Esophagus squamous epithelium (tissue), 5 donors: ENCODE data around the gene MED26. TPM values are rescaled to one million over a fixed set of nuclear protein-coding genes. Genes with fewer than 3 reads are reported as not detected.

ENCODE experiments used
- DNase-seq: peaks from one replicate; lab custom pipeline; 2025; lab: John Stamatoyannopoulos, UW
- H3K27ac ChIP-seq, 4 donors: fragments of 200-600 bp; sonication (generic); one replicate each; pipeline ENCODE4 v1.5.1; 2016 to 2019; ENCODE audit warnings: mild to moderate bottlenecking in 1 of 4
- H3K27me3 ChIP-seq, 4 donors: fragments of 200-600 bp; sonication (generic); 1 replicate in 3 of 4; 2 replicates in 1 of 4; pipeline versions ENCODE4 v1.5.1 to v1.6.0; 2017 to 2021; ENCODE audit warnings: antibody characterized with exemption in 1 of 4
- H3K36me3 ChIP-seq, 3 donors: fragments of 200-600 bp; sonication (generic); one replicate each; pipeline ENCODE4 v1.5.1; 2016 to 2019
- H3K4me1 ChIP-seq, 3 donors: fragments of 200-600 bp; sonication (generic); one replicate each; pipeline ENCODE4 v1.5.1; 2017 to 2019
- H3K4me3 ChIP-seq, 4 donors: fragments of 200-600 bp; sonication (generic); 1 replicate in 3 of 4; 2 replicates in 1 of 4; pipeline ENCODE4 v1.5.1; 2016 to 2019; ENCODE audit warnings: mild to moderate bottlenecking in 2 of 4, moderate library complexity in 1 of 4
- H3K9me3 ChIP-seq, 3 donors: fragments of 200-600 bp; sonication (generic); one replicate each; pipeline ENCODE4 v1.5.1; 2016 to 2019
- CTCF ChIP-seq, 6 experiments: fragments of 450-650 bp in 4 of 6; fragments of 200-600 bp in 2 of 6; sonication (generic) in 2 of 6; IDR thresholded peaks; one replicate each; pipeline ENCODE4 v1.5.1; 2016 to 2019; ENCODE audit warnings: antibody characterized with exemption in 6 of 6, mild to moderate bottlenecking in 4 of 6, moderate library complexity in 4 of 6
- POLR2A ChIP-seq, 4 donors: fragments of 450-650 bp; IDR thresholded peaks; one replicate each; pipeline ENCODE4 v1.6.1; 2017; ENCODE audit warnings: antibody characterized with exemption in 4 of 4, mild to moderate bottlenecking in 4 of 4, moderate library complexity in 3 of 4
- WGBS, 2 donors: methylation state at CpG; one replicate each; pipeline ENCODE4 v1.1.5; 2018; 5-methylcytosine and 5-hydroxymethylcytosine counted together
- intact Hi-C: fragments of 100-400 bp; cut with DNase I; formaldehyde crosslinking; loops from one replicate; pipeline ENCODE4 v1.15.0; 2022
- total RNA-seq, 4 donors: library from RNA; depleted of rRNA; stranded (reverse); fragments of >200 nt; gene quantifications; one replicate each; pipeline ENCODE4 v1.1.0, GENCODE V29; 2016
- donor health status: DM: yes; HTN: yes; CAD: no.

MED26 gene
- total RNA-seq, 4 donors from 2014 or later, result 5.1 to 9.9 (median 8.4) TPM

- Histone ChIP-seq H3K27ac (no peak overlapping the region), H3K9me3 (no peaks in the 10 kb centered on the region), H3K27me3 (no peaks in the 10 kb centered on the region), H3K36me3 (peaks cover 15 to 96% (median 35%) of the 10 kb centered on the region in 3 donors), H3K4me1 (peaks cover 0 to 33% (median 7%) of the 10 kb centered on the region in 3 donors), H3K4me3 (no peak overlapping the region)
- TF ChIP-seq CTCF (IDR thresholded peaks at IDR 0.05) (no peak), POLR2A (IDR thresholded peaks at IDR 0.05) (no peak)
- intact Hi-C loops, result no loop called here
- WGBS, 2 donors, result 73 to 77% methylated on average over 2 of the region's 2 CpGs
- no peak for DNase-seq
Observed at GRCh38 chr19:16650821-16651220, 22.8 kb upstream of the MED26 start.

- Histone ChIP-seq H3K9me3 (no peaks in the 10 kb centered on the region), H3K4me1 (peaks cover 0 to 22% (median 7%) of the 10 kb centered on the region in 3 donors), H3K4me3 (no peak overlapping the region), H3K27ac (peak overlapping the region in 1 of 4 donors; percentile 22), H3K36me3 (peaks cover 13 to 96% (median 46%) of the 10 kb centered on the region in 3 donors), H3K27me3 (no peaks in the 10 kb centered on the region)
- no peak for TF ChIP-seq POLR2A (IDR thresholded peaks at IDR 0.05)
- no peak for TF ChIP-seq CTCF (IDR thresholded peaks at IDR 0.05)
- no peak for DNase-seq
- intact Hi-C loops, result no loop called here
- 39 to 42% methylated on average over 9 of the region's 9 CpGs for WGBS, 2 donors
Observed at GRCh38 chr19:16649734-16650133, 21.7 kb upstream of the MED26 start.

- DNase-seq, result no peak
- H3K36me3 ChIP-seq, result peaks cover 14 to 96% (median 37%) of the 10 kb centered on the region in 3 donors
- H3K4me3 ChIP-seq, result no peak overlapping the region
- H3K27me3 ChIP-seq, result no peaks in the 10 kb centered on the region
- H3K4me1 ChIP-seq, result peaks cover 0 to 11% (median 7%) of the 10 kb centered on the region in 3 donors
- intact Hi-C loops, result no loop called here
- H3K27ac ChIP-seq, result no peak overlapping the region
- H3K9me3 ChIP-seq, result no peaks in the 10 kb centered on the region
- WGBS, 2 donors, result 90 to 99% methylated on average over 9 of the region's 9 CpGs
- TF ChIP-seq CTCF (IDR thresholded peaks at IDR 0.05) (no peak), POLR2A (IDR thresholded peaks at IDR 0.05) (no peak)
Observed at GRCh38 chr19:16645140-16645539, 17.1 kb upstream of the MED26 start.

GRCh38 chr19:16641695-16642094 is 13.7 kb upstream of the MED26 start:
- Histone ChIP-seq H3K27me3 (no peaks in the 10 kb centered on the region), H3K4me3 (no peak overlapping the region), H3K27ac (no peak overlapping the region), H3K36me3 (peaks cover 14 to 100% (median 40%) of the 10 kb centered on the region in 3 donors), H3K9me3 (no peaks in the 10 kb centered on the region), H3K4me1 (no peaks in the 10 kb centered on the region)
- intact Hi-C loops, result no loop called here
- WGBS, 2 donors, result 90 to 92% methylated on average over 6 to 10 of the region's 10 CpGs
- TF ChIP-seq POLR2A (IDR thresholded peaks at IDR 0.05), result no peak
- TF ChIP-seq CTCF (IDR thresholded peaks at IDR 0.05), result no peak
- DNase-seq, result no peak

GRCh38 chr19:16640951-16641350 is 12.9 kb upstream of the MED26 start:
- 92 to 96% methylated on average over 1 of the region's 1 CpG for WGBS, 2 donors
- intact Hi-C loops, result no loop called here
- Histone ChIP-seq H3K9me3 (no peaks in the 10 kb centered on the region), H3K27me3 (no peaks in the 10 kb centered on the region), H3K4me3 (no peak overlapping the region), H3K36me3 (peaks cover 14 to 100% (median 36%) of the 10 kb centered on the region in 3 donors), H3K27ac (no peak overlapping the region), H3K4me1 (no peaks in the 10 kb centered on the region)
- no peak for TF ChIP-seq POLR2A (IDR thresholded peaks at IDR 0.05)
- DNase-seq, result no peak

GRCh38 chr19:16638666-16639065 is 10.7 kb upstream of the MED26 start:
- TF ChIP-seq CTCF (IDR thresholded peaks at IDR 0.05), result no peak
- no peak for TF ChIP-seq POLR2A (IDR thresholded peaks at IDR 0.05)
- DNase-seq, result no peak
- H3K4me1 ChIP-seq, result no peaks in the 10 kb centered on the region
- H3K9me3 ChIP-seq, result no peaks in the 10 kb centered on the region
- H3K4me3 ChIP-seq, result no peak overlapping the region
- H3K27me3 ChIP-seq, result no peaks in the 10 kb centered on the region
- intact Hi-C loops, result no loop called here
- 90 to 100% methylated on average over 1 of the region's 1 CpG for WGBS, 2 donors
- no peak overlapping the region for H3K27ac ChIP-seq
- peaks cover 14 to 100% (median 25%) of the 10 kb centered on the region in 3 donors for H3K36me3 ChIP-seq
